Breast epithelium (tissue), 3 donors: Measurements from ENCODE around the gene SYT13.
A peak's percentile ranks its signal among the peaks of the same experiment; 100 is the strongest.

Experiments used
- CTCF ChIP-seq, 3 donors: fragments of 450-650 bp; IDR thresholded peaks; one replicate each; pipeline ENCODE4 v1.5.1; 2016 to 2017; ENCODE audit warnings: antibody characterized with exemption in 3 of 3, mild to moderate bottlenecking in 3 of 3, moderate library complexity in 3 of 3
- POLR2A ChIP-seq: fragments of 450-650 bp; IDR thresholded peaks from one replicate; pipeline ENCODE4 v1.6.1; 2016; ENCODE audit warnings: antibody characterized with exemption, mild to moderate bottlenecking, moderate library complexity
- POLR2AphosphoS5 ChIP-seq, 3 donors: sonication (generic); formaldehyde crosslinking; IDR thresholded peaks; one replicate each; pipeline ENCODE4 v1.6.1; 2017; ENCODE audit warnings: antibody characterized with exemption in 3 of 3

- peak in 2 of 3 donors; percentile 29 to 50 for TF ChIP-seq CTCF (IDR thresholded peaks at IDR 0.05)
- TF ChIP-seq POLR2AphosphoS5 (IDR thresholded peaks at IDR 0.05): no peak
- no peak for TF ChIP-seq POLR2A
Observed at GRCh38 chr11:45332276-45332934, 46.3 kb upstream of the SYT13 start.
